CD4-positive, alpha-beta memory T cell (primary cell): ENCODE measurements around the gene OR10P1. TPM values are rescaled to one million over a fixed set of nuclear protein-coding genes. Genes with fewer than 3 reads are reported as not detected.

ENCODE experiments used
- CTCF ChIA-PET: fragments of 350-600 bp; sonication (Branson Sonifier 250); formaldehyde crosslinking; loops from one replicate; lab custom pipeline; 2021; ENCODE audit warnings: inconsistent platforms; ENCODE audit not compliant: partially characterized antibody; lab: Charles Lee
- POLR2A ChIA-PET: fragments of 350-600 bp; sonication (Branson Sonifier 250); formaldehyde crosslinking; loops from one replicate; lab custom pipeline; 2021; ENCODE audit not compliant: partially characterized antibody; lab: Charles Lee
- DNase-seq, 5 donors: peaks; one replicate each; pipeline versions ENCODE4 v3.0.0 to v3.0.0-alpha.2; 2020 to 2022; ENCODE audit warnings: mixed read lengths in 1 of 5
- H3K27ac ChIP-seq: one replicate; pipeline ENCODE4 v1.7.0; 2013; ENCODE audit warnings: low read depth, low read length
- H3K27me3 ChIP-seq: 2 replicates; pipeline ENCODE4 v1.7.0; 2013; ENCODE audit warnings: mild to moderate bottlenecking, low read length, moderate library complexity; ENCODE audit not compliant: insufficient read depth
- H3K36me3 ChIP-seq: 2 replicates; pipeline ENCODE4 v1.7.0; 2013; ENCODE audit warnings: mild to moderate bottlenecking, low read length, moderate library complexity; ENCODE audit not compliant: insufficient read depth
- H3K4me1 ChIP-seq: 2 replicates; pipeline ENCODE4 v1.7.0; 2013; ENCODE audit warnings: mild to moderate bottlenecking, low read length, moderate library complexity; ENCODE audit not compliant: insufficient read depth
- H3K4me3 ChIP-seq, 2 donors: one replicate each; pipeline ENCODE4 v1.7.0; 2013; ENCODE audit warnings: low read length in 2 of 2, mild to moderate bottlenecking in 1 of 2
- H3K9me3 ChIP-seq, 2 donors: one replicate each; pipeline ENCODE4 v1.7.0; 2013; ENCODE audit warnings: low read length in 2 of 2, control low read depth in 1 of 2; ENCODE audit not compliant: control insufficient read depth in 1 of 2
- H3K27ac Mint-ChIP-seq, 7 donors: one replicate each; pipeline ENCODE4 v1.8.0; 2020 to 2021; ENCODE audit warnings: mixed read lengths in 7 of 7, mild to moderate bottlenecking in 6 of 7, inconsistent platforms in 3 of 7, moderate library complexity in 3 of 7
- H3K27me3 Mint-ChIP-seq, 2 donors: one replicate each; pipeline ENCODE4 v1.8.0; 2020 to 2021; ENCODE audit warnings: mixed read lengths in 2 of 2
- H3K36me3 Mint-ChIP-seq, 2 donors: one replicate each; pipeline ENCODE4 v1.8.0; 2020 to 2021; ENCODE audit warnings: mixed read lengths in 2 of 2, inconsistent platforms in 1 of 2, mild to moderate bottlenecking in 1 of 2
- H3K4me1 Mint-ChIP-seq, 4 donors: one replicate each; pipeline ENCODE4 v1.8.0; 2020 to 2021; ENCODE audit warnings: mixed read lengths in 4 of 4, mild to moderate bottlenecking in 1 of 4
- H3K4me3 Mint-ChIP-seq, 8 donors: one replicate each; pipeline ENCODE4 v1.8.0; 2020 to 2021; ENCODE audit warnings: mixed read lengths in 8 of 8, mild to moderate bottlenecking in 7 of 8, moderate library complexity in 6 of 8, inconsistent platforms in 3 of 8
- H3K9me3 Mint-ChIP-seq, 8 donors: one replicate each; pipeline ENCODE4 v1.8.0; 2020 to 2021; ENCODE audit warnings: mixed read lengths in 8 of 8, mild to moderate bottlenecking in 5 of 8, inconsistent platforms in 3 of 8, moderate library complexity in 1 of 8
- intact Hi-C: fragments of 100-400 bp; cut with micrococcal nuclease; formaldehyde crosslinking; loops from one replicate; pipeline ENCODE4 v1.15.1; 2023
- polyA plus RNA-seq, 2 donors: library from polyadenylated mRNA; unstranded; fragments of 300-500 nt; fragmentation: Illumina TruSeq; gene quantifications; one replicate each; pipeline ENCODE4 v1.2.3, GENCODE V29; 2021
- total RNA-seq, 2 experiments: library from RNA; stranded (reverse); gene quantifications; one replicate each; pipeline ENCODE4 v1.2.3, GENCODE V29; 2021

The OR10P1 gene
- total and polyA plus RNA-seq, 4 experiments from 2014 or later = not detected

- H3K9me3 Mint-ChIP-seq = no peaks in the 10 kb centered on the region
- H3K36me3 Mint-ChIP-seq = no peaks in the 10 kb centered on the region
- Histone ChIP-seq H3K27me3 (peaks cover 10% of the 10 kb centered on the region), H3K36me3 (no peaks in the 10 kb centered on the region), H3K9me3 (no peaks in the 10 kb centered on the region), H3K27ac (no peak overlapping the region), H3K4me3 (no peak overlapping the region), H3K4me1 (no peaks in the 10 kb centered on the region)
- H3K27ac Mint-ChIP-seq = no peak overlapping the region
- H3K4me3 Mint-ChIP-seq = no peak overlapping the region
- no peak for DNase-seq
- intact Hi-C loops = no loop called here
- POLR2A ChIA-PET = no interaction called here
- CTCF ChIA-PET = no interaction called here
- H3K4me1 Mint-ChIP-seq = peaks cover 12 to 21% (median 17%) of the 10 kb centered on the region in 4 donors
- peaks cover 6 to 17% of the 10 kb centered on the region in 2 donors for H3K27me3 Mint-ChIP-seq
These were observed 48.2 kb downstream of the OR10P1 start for GRCh38 chr12:55684761-55685370.

- no peaks in the 10 kb centered on the region for H3K4me1 ChIP-seq
- H3K27me3 ChIP-seq = peaks cover 10% of the 10 kb centered on the region
- H3K27ac ChIP-seq = no peak overlapping the region
- Mint-ChIP-seq H3K27me3 (peaks cover 5 to 17% of the 10 kb centered on the region in 2 donors), H3K27ac (no peak overlapping the region), H3K4me3 (no peak overlapping the region), H3K4me1 (peaks cover 12 to 21% (median 17%) of the 10 kb centered on the region in 4 donors), H3K9me3 (no peaks in the 10 kb centered on the region), H3K36me3 (no peaks in the 10 kb centered on the region)
- no peak overlapping the region for H3K4me3 ChIP-seq
- H3K36me3 ChIP-seq = no peaks in the 10 kb centered on the region
- no peaks in the 10 kb centered on the region for H3K9me3 ChIP-seq
- intact Hi-C loops = no loop called here
- DNase-seq = no peak
- CTCF ChIA-PET = no interaction called here
- POLR2A ChIA-PET = no interaction called here
These were observed 49.0 kb downstream of the OR10P1 start for GRCh38 chr12:55685671-55686070.

- H3K27ac Mint-ChIP-seq = no peak overlapping the region
- H3K36me3 ChIP-seq = no peaks in the 10 kb centered on the region
- peak overlapping the region in 1 of 8 donors; percentile 31 for H3K4me3 Mint-ChIP-seq
- no peaks in the 10 kb centered on the region for H3K9me3 Mint-ChIP-seq
- H3K27me3 Mint-ChIP-seq = peaks cover 2 to 10% of the 10 kb centered on the region in 2 donors
- no peaks in the 10 kb centered on the region for H3K4me1 ChIP-seq
- H3K27me3 ChIP-seq = peaks cover 6% of the 10 kb centered on the region
- H3K27ac ChIP-seq = no peak overlapping the region
- intact Hi-C loops = no loop called here
- ChIA-PET CTCF (interaction anchor here (0.7 kb wide), 1 partner anchor 40 kb away, joined by 3 read pairs; no protein-coding TSS in a partner anchor), POLR2A (no interaction called here)
- no peaks in the 10 kb centered on the region for H3K36me3 Mint-ChIP-seq
- H3K4me3 ChIP-seq = no peak overlapping the region
- DNase-seq = no peak
- H3K4me1 Mint-ChIP-seq = peaks cover 8 to 13% (median 9%) of the 10 kb centered on the region in 4 donors
- H3K9me3 ChIP-seq = no peaks in the 10 kb centered on the region
These were observed 49.8 kb downstream of the OR10P1 start for GRCh38 chr12:55686366-55687010.

Other genes with a start within 250 kb of the OR10P1 start
- gene OR6C65, start 236.4 kb upstream of the OR10P1 start, total RNA-seq = not detected
- not detected for gene OR6C65, start 236.4 kb upstream of the OR10P1 start, polyA plus RNA-seq
- not detected for gene OR6C76, start 210.6 kb upstream of the OR10P1 start, total RNA-seq
- gene OR6C76, start 210.6 kb upstream of the OR10P1 start, polyA plus RNA-seq = not detected
- gene OR6C2, start 192.8 kb upstream of the OR10P1 start, total RNA-seq = not detected
- gene OR6C2, start 192.8 kb upstream of the OR10P1 start, polyA plus RNA-seq = not detected
- gene OR6C70, start 166.8 kb upstream of the OR10P1 start, total RNA-seq = not detected
- not detected for gene OR6C70, start 166.8 kb upstream of the OR10P1 start, polyA plus RNA-seq
- not detected for gene OR6C68, start 144.5 kb upstream of the OR10P1 start, total RNA-seq
- gene OR6C68, start 144.5 kb upstream of the OR10P1 start, polyA plus RNA-seq = not detected
- gene OR6C4, start 87.3 kb upstream of the OR10P1 start, total RNA-seq = not detected
- not detected for gene OR6C4, start 87.3 kb upstream of the OR10P1 start, polyA plus RNA-seq
- gene OR2AP1, start 64.4 kb upstream of the OR10P1 start, total RNA-seq = not detected
- not detected for gene OR2AP1, start 64.4 kb upstream of the OR10P1 start, polyA plus RNA-seq
- 1 to 10 TPM; 2.5 to 2.9 TPM for gene ITGA7, start 71.0 kb downstream of the OR10P1 start, total RNA-seq
- gene ITGA7, start 71.0 kb downstream of the OR10P1 start, polyA plus RNA-seq = not detected
- 10 to 100 TPM; 80.3 to 87.0 TPM for gene BLOC1S1, start 79.2 kb downstream of the OR10P1 start, total RNA-seq
- 10 to 100 TPM; 75.1 to 87.1 TPM for gene BLOC1S1, start 79.2 kb downstream of the OR10P1 start, polyA plus RNA-seq
- 10 to 100 TPM; 29.9 to 32.5 TPM for gene RDH5, start 83.5 kb downstream of the OR10P1 start, total RNA-seq
- gene RDH5, start 83.5 kb downstream of the OR10P1 start, polyA plus RNA-seq = 1 to 10 TPM; 1.4 to 1.8 TPM
- gene CD63, start 92.1 kb downstream of the OR10P1 start, total RNA-seq = 10 to 100 TPM; 76.4 to 79.7 TPM
- gene CD63, start 92.1 kb downstream of the OR10P1 start, polyA plus RNA-seq = 100 to 1,000 TPM; 191 to 349 TPM
- 10 to 100 TPM; 15.1 to 15.8 TPM for gene GDF11, start 106.2 kb downstream of the OR10P1 start, total RNA-seq
- 1 to 10 TPM in 1 of 2 donors, under 1 TPM in 1; 0.25 to 1.6 TPM for gene GDF11, start 106.2 kb downstream of the OR10P1 start, polyA plus RNA-seq
- 10 to 100 TPM; 47.7 to 49.4 TPM for gene SARNP, start 180.8 kb downstream of the OR10P1 start, total RNA-seq
- gene SARNP, start 180.8 kb downstream of the OR10P1 start, polyA plus RNA-seq = 100 to 1,000 TPM in 1 of 2 donors, 10 to 100 TPM in 1; 90.2 to 122 TPM
- gene ORMDL2, start 181.1 kb downstream of the OR10P1 start, total RNA-seq = 10 to 100 TPM; 42.6 to 44.4 TPM
- 100 to 1,000 TPM in 1 of 2 donors, 10 to 100 TPM in 1; 95.8 to 142 TPM for gene ORMDL2, start 181.1 kb downstream of the OR10P1 start, polyA plus RNA-seq
- gene DNAJC14, start 192.7 kb downstream of the OR10P1 start, total RNA-seq = 10 to 100 TPM; 31.8 to 42.4 TPM
- 10 to 100 TPM; 32.7 to 36.8 TPM for gene DNAJC14, start 192.7 kb downstream of the OR10P1 start, polyA plus RNA-seq
- 1 to 10 TPM in 1 of 2 experiments, under 1 TPM in 1; 0.67 to 1.3 TPM for gene MMP19, start 206.0 kb downstream of the OR10P1 start, total RNA-seq
- gene MMP19, start 206.0 kb downstream of the OR10P1 start, polyA plus RNA-seq = not detected